ENCODE results near the gene DDIAS.
"Not testable (repeated sequence)": the region's sequence is repeated elsewhere in the genome, so short reads cannot be mapped to it uniquely, and the experiment has no call there.

Gene DDIAS, protein sequence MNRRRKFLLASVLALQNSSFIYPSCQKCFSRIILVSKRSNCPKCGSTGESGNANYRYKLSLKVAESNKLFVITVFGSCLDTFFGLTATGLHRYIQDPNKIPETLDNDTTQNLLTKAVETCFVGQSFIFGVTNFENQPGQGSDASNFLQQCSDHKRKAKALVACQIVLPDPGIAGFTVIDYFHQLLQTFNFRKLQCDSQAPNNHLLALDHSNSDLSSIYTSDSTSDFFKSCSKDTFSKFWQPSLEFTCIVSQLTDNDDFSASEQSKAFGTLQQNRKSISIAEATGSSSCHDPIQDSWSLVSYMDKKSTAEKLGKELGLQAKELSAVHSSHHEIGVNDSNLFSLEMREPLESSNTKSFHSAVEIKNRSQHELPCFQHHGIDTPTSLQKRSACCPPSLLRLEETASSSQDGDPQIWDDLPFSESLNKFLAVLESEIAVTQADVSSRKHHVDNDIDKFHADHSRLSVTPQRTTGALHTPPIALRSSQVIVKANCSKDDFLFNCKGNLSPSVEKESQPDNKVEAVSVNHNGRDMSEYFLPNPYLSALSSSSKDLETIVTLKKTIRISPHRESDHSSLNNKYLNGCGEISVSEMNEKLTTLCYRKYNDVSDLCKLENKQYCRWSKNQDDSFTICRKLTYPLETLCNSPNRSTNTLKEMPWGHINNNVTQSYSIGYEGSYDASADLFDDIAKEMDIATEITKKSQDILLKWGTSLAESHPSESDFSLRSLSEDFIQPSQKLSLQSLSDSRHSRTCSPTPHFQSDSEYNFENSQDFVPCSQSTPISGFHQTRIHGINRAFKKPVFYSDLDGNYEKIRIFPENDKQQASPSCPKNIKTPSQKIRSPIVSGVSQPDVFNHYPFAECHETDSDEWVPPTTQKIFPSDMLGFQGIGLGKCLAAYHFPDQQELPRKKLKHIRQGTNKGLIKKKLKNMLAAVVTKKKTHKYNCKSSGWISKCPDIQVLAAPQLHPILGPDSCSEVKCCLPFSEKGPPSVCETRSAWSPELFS

DNA sequence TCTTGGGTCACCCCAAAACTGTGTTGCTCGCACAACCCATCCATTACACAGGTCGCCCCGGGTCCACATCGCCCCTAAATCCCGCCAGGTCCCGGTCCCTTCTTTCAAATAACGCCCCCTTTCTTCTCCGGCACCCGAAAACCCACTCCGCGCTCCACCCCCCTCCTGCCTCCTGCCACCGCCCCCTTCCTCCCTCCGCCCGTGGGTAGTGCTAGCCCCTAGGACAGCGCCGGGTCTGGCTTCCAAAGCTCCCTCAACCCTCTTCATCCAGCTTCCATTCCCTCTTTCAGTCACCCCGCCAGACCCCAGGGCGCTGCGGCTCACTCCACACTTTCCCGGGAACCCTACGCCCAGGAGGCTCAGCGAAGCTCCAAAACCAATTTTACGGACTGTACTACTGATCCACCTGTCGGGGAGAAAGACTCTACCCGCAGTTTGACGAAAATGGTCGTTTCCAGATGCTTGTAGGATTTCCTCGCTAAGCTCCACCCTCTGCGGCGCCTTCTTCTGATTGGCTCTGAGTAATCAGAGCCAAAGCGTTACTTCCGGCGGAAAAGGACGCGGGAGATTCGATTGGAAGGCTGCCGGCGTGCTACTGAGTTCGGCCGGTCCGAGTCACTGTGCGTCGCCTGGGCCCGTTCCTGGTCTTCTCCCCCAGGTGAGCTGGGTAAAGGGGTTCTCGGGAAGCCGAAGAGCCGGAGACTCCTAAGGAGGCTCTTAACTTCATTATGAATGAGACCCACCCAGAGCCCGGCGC is at the start of gene DDIAS:
DDIAS (plus strand) TSS at position 572 of the 757 bp plus-strand sequence. CDS start 13,003 bp downstream, outside the sequence.
- DNase-seq (ENCODE audit: low spot score): peak; percentile 55

DNA sequence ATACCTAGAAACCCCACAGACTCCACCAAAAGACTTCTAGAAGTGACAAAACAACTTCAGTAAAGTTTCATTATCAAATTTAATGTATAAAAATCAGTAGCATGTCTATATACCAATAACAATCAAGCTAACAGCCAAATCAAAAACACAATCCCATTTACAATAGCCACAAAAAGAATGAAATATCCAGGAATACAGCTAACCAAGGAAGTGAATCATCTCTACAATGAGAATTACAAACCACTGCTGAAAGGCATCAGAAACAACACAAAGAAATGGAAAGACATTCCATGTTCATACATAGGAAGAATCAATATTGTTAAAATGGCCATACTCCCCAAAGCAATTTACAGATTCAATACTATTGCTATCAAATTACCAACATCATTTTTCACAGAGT is 47.3 kb upstream of the DDIAS start:
- no peak for DNase-seq (ENCODE audit: low spot score)

- DNase-seq (ENCODE audit: low spot score): not testable (repeated sequence)
Measured at GRCh38 chr11:82854916-82855315, 46.6 kb upstream of the DDIAS start.

GRCh38 chr11:82855616-82856015 is 45.9 kb upstream of the DDIAS start:
- no peak for DNase-seq (ENCODE audit: low spot score)

GRCh38 chr11:82857145-82857544 is 44.4 kb upstream of the DDIAS start:
- DNase-seq (ENCODE audit: low spot score): no peak

- DNase-seq (ENCODE audit: low spot score): no peak
Measured at GRCh38 chr11:82858133-82858532, 43.4 kb upstream of the DDIAS start.

GRCh38 chr11:82858556-82859091 is 42.9 kb upstream of the DDIAS start:
- no peak for DNase-seq (ENCODE audit: low spot score)

GRCh38 chr11:82859750-82860149 is 41.8 kb upstream of the DDIAS start:
- no peak for DNase-seq (ENCODE audit: low spot score)

GRCh38 chr11:82862379-82862778 is 39.2 kb upstream of the DDIAS start:
- DNase-seq (ENCODE audit: low spot score): no peak

DNA sequence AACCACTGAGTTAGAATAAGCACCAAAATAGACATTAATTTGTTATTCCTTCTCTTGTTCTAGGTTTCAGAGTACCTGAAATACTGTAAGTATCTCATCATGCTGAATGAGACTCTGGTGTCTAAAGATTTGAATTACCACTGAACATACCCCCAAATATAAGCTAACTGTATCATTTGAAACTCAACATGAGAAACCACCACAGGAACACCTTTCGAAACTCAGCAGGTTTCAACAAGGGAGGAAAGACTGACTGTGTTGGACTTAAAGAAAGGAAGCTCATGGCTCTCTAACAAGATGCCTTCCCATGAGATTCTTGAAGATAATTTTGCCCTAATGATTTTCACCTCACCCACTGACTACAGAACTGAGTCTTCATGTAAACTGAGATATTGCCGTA is 38.3 kb upstream of the DDIAS start:
- DNase-seq (ENCODE audit: low spot score): no peak

DNA sequence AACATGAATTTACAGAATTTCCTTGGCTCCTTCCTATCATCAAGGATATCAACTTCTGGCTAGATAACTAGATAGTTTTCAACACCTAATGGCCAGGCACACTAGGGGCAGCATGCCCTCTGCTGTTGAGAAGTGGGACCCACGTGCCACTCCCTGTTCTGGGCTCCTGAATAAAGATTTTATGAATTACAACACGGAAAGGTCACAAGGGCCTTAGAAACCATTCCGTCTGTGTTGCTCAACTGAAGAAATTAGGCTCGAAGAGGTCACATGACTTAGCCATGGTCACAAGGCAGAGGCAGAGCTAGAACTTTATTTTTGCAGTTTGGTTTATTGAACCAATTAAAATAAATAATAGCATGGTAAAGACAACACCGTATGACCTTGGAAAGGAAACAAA is 37.3 kb upstream of the DDIAS start:
- peak; percentile 18 for DNase-seq (ENCODE audit: low spot score)

GRCh38 chr11:82865841-82866240 is 35.7 kb upstream of the DDIAS start:
- no peak for DNase-seq (ENCODE audit: low spot score)

DNA sequence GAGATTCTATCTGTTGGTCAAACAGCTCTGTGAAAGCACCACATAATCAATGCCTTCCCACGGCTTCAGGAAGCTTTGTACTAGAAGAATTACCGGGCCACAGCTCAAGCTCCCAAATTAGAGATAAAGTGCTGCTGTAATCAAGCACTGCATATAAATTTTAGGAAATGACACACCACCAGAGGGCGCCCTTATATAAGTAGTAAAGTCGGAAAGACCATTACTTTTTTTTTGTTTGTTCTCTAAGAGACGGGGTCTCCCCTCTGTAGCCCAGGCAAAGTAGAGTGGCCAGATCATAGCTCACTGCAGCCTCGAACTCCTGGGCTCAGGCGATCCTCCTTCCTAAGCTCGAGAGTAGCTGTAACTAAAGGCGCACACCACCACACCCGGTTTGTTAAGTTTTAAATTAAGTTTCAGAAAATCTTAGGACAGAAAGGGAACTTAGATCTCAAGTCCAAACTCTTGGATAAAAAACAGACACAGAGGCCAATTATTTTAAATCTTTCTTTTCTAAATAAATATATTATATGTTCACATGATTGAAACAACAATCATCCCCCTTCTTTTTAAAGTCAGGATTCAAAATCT is 33.9 kb upstream of the DDIAS start:
- DNase-seq (ENCODE audit: low spot score): no peak

- DNase-seq (ENCODE audit: low spot score): no peak
Measured at GRCh38 chr11:82869657-82870056, 31.9 kb upstream of the DDIAS start.

- DNase-seq (ENCODE audit: low spot score): no peak
Measured at GRCh38 chr11:82871646-82872045, 29.9 kb upstream of the DDIAS start.

DNA sequence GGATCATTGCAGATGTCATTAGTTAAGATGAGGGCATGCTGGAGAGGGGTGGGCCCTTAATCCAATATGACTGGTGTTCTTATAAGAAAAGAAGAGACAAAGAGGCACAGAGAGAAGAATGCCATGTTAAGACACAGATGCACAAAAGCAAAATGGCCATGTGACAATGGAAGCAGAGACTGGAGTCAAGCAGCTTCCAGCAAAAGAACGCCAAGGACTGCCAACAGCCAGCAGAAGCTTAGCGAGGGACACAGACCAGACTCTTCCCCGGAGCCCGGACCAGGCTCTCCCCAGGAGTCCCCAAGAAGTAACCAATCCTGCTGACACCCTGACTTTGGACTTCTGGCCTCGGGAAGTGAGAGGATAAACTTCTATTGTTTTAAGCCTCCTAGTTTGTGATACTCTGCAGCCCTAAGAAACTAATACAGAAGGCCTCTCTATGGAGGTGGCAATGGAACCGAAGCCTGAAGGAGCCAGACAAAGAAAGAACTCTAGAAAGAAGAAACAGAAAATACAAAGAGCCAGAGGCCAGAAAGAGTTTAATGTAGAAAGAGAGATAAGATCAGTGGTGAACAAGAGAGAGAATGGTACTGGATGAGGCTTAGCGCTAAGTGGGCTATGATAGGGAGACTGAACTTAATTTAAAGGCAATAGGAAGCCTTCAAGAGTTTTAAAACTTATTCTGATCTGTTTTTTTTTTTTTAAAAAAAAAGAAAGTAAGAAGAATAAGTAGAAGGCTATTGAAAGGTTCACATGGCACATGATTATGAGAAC is 29.0 kb upstream of the DDIAS start:
- no peak for DNase-seq (ENCODE audit: low spot score)

DNA sequence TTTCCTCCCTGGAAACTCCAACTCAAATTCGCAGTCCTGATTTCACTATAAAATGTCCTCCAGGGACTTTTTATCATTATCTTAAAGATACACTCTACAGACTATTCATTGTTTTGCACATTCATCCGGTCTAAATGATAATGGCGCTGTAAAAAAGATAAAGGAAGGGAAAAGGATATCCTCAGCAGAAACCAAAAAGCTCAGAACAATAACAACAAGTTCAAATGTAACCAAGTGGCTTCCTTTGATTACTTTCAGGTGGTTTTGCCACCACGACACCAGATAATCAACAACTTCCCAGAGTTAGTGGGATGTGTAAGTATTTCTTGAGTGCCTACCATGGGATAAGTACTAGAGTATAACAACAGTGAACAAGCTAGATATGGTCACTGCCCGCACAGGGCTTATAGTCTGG is 27.6 kb upstream of the DDIAS start:
- no peak for DNase-seq (ENCODE audit: low spot score)

DNA sequence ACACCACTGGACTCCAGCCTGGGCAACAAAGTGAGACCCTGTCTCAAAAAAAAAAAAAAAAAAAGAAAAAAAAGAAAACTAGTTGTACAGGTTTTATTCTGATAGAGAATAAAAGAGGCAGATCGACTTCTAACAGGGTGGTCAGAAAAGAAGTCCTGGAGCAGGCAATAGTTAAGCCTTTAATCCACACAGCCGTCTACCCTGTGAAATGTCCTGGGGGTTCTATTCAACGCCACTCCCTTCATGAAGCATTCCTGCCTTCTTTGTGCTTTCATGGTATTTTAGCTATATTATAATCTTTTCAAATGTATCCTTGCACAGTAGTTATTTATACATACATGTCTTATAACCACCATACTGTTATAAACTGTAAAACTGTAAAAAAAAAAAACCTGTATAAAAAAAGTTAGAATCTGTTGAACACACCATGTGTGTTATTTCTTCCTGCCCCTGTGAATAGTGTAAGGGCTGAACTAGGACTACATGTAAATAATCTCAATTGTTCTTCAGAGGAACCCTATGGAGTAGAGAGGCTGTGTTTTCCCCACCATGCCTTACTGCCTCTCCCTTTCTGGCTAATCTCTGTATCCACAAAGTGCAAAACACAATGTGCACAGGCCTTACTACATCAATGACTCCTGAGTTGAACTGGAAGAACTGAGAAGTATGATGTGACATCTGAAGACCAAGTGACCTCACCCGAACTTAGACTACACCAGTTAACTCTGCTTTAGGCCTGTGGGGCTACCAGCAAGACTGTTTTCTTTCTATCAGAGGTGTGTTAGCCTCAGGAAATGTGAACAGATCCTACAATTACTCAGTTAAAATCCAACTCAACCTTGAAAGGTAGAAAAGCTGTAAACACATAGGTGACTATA is 26.7 kb upstream of the DDIAS start:
- DNase-seq (ENCODE audit: low spot score): no peak

GRCh38 chr11:82883853-82884252 is 17.7 kb upstream of the DDIAS start:
- no peak for DNase-seq (ENCODE audit: low spot score)

Measured in HuH-7.5 (cell line).